ENCODE measurements around the gene NTHL1.
A peak's percentile ranks its signal among the peaks of the same experiment; 100 is the strongest.

NTHL1 gene

DNA sequence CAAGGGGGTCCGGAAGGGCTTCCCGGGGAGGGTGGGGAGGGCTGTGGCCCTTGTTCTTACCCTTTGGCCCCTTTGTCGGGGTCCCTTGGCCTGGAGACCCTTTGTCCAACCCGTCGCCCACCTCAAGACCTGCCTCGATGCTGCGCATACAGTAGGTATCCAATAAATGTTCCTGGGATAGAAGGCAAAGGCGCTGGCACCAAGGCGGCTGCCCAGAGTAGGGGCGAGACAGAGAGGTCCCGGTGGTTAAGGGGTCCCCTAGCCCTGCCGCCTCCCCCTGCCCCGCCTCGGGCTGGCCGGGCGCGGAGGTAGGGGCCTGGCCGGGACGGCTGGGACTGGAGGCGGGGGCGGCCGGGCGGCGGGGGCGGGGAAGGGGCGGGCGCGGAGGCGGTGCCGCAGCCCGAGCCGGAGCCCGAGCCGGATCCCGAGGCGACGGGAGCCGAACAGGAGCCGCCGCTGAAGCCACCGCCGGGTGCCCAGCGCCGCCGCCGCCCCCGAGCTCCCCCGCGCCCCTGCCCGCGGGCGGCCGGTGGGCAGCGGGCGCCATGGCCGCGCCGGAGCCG, 21.1 kb downstream of the NTHL1 start, which contains the start of gene NHERF2:
Gene NHERF2, plus strand, starts transcription at position 442 of the 563 bp plus-strand sequence. Its CDS starts 104 bp downstream, at position 546.
- Histone ChIP-seq H3K36me3 (ENCODE audit: insufficient read depth, low read length) (no peaks in the 10 kb centered on the region), H3K27ac (ENCODE audit: low read depth, low read length) (no peak within 1 kb of the TSS), H3K27me3 (ENCODE audit: insufficient read depth, low read length) (no peaks in the 10 kb centered on the region), H2AFZ (ENCODE audit: low read length, unreplicated experiment) (no peak within 1 kb of the TSS), H3K4me1 (ENCODE audit: control insufficient read depth, insufficient read depth, low read length, unreplicated experiment) (peaks cover 4% of the 10 kb centered on the region), H3K79me2 (ENCODE audit: control insufficient read depth, insufficient read depth, low read length, unreplicated experiment) (no peaks in the 10 kb centered on the region), H3K4me3 (ENCODE audit: low read depth, low read length) (peak within 1 kb of the TSS; percentile 79)

DNA sequence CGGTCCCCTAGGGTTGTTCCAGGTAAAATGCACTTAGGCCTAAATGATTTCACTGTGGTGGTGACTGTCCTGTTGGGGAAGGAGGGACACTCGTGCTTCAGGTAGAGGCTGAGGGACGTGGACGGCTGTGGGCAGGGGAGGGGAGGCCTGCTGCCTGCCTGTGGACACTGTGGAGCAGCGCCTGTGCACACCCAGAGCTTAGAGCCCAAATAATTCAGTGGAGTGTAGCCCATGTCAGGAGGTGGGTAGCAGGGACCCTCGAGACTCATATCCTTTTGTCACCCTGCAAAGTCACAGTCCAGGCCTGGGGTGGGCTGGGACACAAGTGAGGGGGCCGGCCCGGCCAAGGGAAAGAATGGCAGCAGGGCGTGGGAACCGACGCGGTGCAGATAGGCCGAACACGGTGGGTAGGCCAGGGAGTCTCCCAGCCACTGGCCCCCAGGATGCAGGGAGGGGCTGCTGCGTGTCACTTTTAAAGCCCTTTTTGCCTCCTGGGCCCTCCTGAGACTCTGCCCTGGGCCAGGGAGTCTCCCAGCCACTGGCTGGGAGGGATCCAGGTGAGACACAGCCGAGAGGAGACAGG, 21.7 kb downstream of the NTHL1 start:
- H3K4me3 ChIP-seq (ENCODE audit: low read depth, low read length), result no peak overlapping the region
- no peak overlapping the region for H2AFZ ChIP-seq (ENCODE audit: low read length, unreplicated experiment)

DNA sequence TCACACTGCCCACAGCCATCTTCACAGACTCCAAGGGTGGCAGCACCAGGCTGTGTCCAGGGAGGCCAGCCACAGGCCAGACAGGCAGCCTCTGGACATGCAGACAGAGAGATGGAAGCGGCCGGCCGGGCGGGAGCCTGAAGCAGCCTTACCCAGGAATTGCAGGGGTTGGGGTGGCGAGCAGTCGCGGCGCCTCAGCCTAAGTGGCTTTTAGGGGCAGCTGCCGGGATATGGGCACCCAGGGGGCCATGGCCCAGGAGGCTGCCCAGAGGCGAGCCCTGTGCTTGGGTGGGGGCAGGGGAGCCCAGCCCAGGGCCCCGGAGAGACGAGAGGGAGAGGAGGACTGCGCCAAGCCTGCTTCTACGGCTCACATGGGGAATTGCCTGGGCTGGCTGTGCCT, 22.4 kb downstream of the NTHL1 start:
- no peaks in the 10 kb centered on the region for H3K79me2 ChIP-seq (ENCODE audit: control insufficient read depth, insufficient read depth, low read length, unreplicated experiment)
- H2AFZ ChIP-seq (ENCODE audit: low read length, unreplicated experiment), result no peak overlapping the region
- peaks cover 6% of the 10 kb centered on the region for H3K27me3 ChIP-seq (ENCODE audit: insufficient read depth, low read length)
- no peak overlapping the region for H3K4me3 ChIP-seq (ENCODE audit: low read depth, low read length)
- no peak overlapping the region for H3K27ac ChIP-seq (ENCODE audit: low read depth, low read length)
- H3K36me3 ChIP-seq (ENCODE audit: insufficient read depth, low read length), result no peaks in the 10 kb centered on the region
- H3K4me1 ChIP-seq (ENCODE audit: control insufficient read depth, insufficient read depth, low read length, unreplicated experiment), result peaks cover 4% of the 10 kb centered on the region

More for the DNA sequence above, 21.7 kb downstream of the NTHL1 start:
- Histone ChIP-seq H3K4me1 (ENCODE audit: control insufficient read depth, insufficient read depth, low read length, unreplicated experiment) (peaks cover 4% of the 10 kb centered on the region), H3K27ac (ENCODE audit: low read depth, low read length) (no peak overlapping the region), H3K79me2 (ENCODE audit: control insufficient read depth, insufficient read depth, low read length, unreplicated experiment) (no peaks in the 10 kb centered on the region), H3K27me3 (ENCODE audit: insufficient read depth, low read length) (no peaks in the 10 kb centered on the region; the same call in 1 of the 2 replicates), H3K36me3 (ENCODE audit: insufficient read depth, low read length) (no peaks in the 10 kb centered on the region)

DNA sequence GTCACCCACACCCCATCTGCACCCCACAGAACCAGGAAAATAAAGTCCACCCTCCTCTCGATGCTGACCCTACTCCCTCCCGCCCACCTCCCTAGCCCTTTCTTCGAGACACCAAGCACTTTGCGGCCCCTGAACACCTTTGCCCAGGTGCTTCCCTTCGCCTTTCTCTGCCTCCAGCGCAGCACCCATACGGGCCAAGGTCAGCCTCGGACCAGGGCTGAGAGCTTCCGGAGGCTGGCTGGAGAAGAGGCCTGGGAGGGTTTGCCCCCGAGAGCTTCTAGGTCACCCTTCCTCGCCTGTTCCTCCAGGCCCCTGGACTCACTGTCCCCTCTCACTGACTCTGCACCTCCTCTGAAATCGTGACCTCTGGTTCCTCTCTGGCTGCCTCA, 23.6 kb downstream of the NTHL1 start:
- Histone ChIP-seq H3K27me3 (ENCODE audit: insufficient read depth, low read length) (peaks cover 16% of the 10 kb centered on the region), H3K36me3 (ENCODE audit: insufficient read depth, low read length) (no peaks in the 10 kb centered on the region), H3K27ac (ENCODE audit: low read depth, low read length) (no peak overlapping the region), H3K79me2 (ENCODE audit: control insufficient read depth, insufficient read depth, low read length, unreplicated experiment) (no peaks in the 10 kb centered on the region), H3K4me3 (ENCODE audit: low read depth, low read length) (no peak overlapping the region), H3K4me1 (ENCODE audit: control insufficient read depth, insufficient read depth, low read length, unreplicated experiment) (peaks cover 4% of the 10 kb centered on the region), H2AFZ (ENCODE audit: low read length, unreplicated experiment) (no peak overlapping the region)

DNA sequence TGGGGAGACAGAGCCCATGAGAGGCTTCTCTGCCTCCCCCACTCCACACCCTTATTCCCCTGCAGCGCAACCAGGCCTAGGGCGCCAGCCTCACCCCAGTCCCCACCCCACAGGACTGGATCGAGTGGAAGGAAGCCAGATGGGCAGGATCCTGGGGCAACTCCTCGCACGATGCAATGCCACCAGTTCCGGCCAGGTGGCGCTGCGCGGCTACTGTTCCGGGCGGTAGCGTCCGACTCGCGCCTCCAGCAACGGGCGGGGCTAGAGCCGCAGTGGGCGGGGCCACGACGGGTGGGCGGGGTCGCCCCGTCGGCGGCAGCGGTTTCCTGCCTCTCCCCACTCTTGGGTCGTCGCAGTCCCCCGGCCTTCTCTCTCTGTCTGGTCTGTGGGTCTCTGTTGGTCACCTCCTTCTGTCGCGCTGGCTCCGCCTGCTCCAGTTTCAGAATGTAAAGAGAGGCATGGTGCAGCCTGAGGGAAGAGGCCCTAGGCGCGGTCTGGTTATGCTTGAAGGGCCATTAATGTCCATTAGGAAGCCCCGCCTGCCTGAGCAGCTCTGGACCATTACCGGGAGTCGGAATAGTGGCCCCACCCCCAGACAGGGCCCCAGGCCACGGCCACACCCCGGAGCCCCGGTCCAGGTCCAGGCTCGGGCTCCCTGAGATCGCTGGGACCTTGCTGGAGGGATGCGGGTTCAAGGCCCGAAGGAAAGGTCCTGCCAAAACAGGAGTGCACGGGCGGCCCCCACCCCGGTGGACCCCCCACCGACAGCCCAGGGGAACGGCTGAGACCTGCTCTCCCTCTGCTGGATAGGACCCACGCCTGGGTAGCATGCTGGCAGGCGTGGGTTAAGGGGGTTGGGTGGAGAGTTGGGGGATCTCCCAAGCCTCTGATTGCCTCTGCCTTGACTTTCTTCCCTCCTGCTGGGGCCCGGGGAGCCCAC, 24.3 kb downstream of the NTHL1 start:
- Histone ChIP-seq H3K4me1 (ENCODE audit: control insufficient read depth, insufficient read depth, low read length, unreplicated experiment) (peaks cover 4% of the 10 kb centered on the region), H3K4me3 (ENCODE audit: low read depth, low read length) (peak overlapping the region; percentile 73), H2AFZ (ENCODE audit: low read length, unreplicated experiment) (peak overlapping the region; percentile 83), H3K36me3 (ENCODE audit: insufficient read depth, low read length) (no peaks in the 10 kb centered on the region), H3K27ac (ENCODE audit: low read depth, low read length) (no peak overlapping the region), H3K79me2 (ENCODE audit: control insufficient read depth, insufficient read depth, low read length, unreplicated experiment) (no peaks in the 10 kb centered on the region), H3K27me3 (ENCODE audit: insufficient read depth, low read length) (peaks cover 16% of the 10 kb centered on the region)

DNA sequence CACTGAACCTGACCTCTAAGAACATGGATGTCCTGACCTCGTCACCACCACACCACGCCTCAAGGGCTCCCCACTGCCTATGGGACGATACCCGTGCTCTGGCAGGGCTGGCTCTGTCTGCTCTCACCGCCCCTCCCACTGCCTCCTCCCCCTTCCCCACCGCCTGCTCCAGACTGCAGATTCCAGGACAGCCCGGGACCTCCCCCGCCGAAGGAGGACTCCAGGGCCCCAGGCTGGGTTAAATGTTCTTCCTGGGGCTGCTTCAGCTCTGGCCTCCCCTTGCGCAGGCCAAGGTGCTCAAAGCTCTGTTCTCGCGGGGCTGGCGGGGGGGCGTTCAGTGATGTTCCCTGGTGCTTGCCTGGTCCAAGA, 24.9 kb downstream of the NTHL1 start:
- no peaks in the 10 kb centered on the region for H3K79me2 ChIP-seq (ENCODE audit: control insufficient read depth, insufficient read depth, low read length, unreplicated experiment)
- peak overlapping the region; percentile 83 for H2AFZ ChIP-seq (ENCODE audit: low read length, unreplicated experiment)
- H3K4me3 ChIP-seq (ENCODE audit: low read depth, low read length), result peak overlapping the region; percentile 59
- peaks cover 16% of the 10 kb centered on the region for H3K27me3 ChIP-seq (ENCODE audit: insufficient read depth, low read length)
- no peak overlapping the region for H3K27ac ChIP-seq (ENCODE audit: low read depth, low read length)
- H3K4me1 ChIP-seq (ENCODE audit: control insufficient read depth, insufficient read depth, low read length, unreplicated experiment), result peaks cover 4% of the 10 kb centered on the region
- H3K36me3 ChIP-seq (ENCODE audit: insufficient read depth, low read length), result no peaks in the 10 kb centered on the region

DNA sequence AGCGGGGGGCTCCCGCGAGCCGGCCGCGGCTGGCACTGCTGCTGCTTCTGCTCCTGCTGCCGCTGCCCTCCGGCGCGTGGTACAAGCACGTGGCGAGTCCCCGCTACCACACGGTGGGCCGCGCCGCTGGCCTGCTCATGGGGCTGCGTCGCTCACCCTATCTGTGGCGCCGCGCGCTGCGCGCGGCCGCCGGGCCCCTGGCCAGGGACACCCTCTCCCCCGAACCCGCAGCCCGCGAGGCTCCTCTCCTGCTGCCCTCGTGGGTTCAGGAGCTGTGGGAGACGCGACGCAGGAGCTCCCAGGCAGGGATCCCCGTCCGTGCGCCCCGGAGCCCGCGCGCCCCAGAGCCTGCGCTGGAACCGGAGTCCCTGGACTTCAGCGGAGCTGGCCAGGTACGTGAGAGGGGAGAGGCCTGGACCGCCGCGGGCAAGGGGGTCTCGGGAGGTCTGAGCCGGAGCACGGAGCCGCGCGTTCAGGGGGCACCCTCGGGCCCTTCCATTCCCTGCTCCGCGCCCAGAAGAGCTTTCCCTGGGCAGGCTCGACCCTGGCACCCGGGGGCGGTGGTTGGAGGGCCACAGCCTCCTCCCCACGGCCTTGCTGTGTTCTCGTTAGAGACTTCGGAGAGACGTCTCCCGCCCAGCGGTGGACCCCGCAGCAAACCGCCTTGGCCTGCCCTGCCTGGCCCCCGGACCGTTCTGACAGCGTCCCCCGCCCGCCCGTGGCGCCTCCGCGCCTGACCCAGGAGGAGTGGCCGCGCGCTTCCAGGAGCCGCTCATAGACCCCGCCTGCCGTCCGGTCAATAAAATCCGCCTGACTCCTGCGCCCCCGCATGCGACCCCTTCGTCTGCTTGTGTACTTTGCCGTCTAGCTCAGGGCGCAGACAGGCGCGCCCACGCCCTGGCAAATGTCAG, 27.5 kb downstream of the NTHL1 start:
- peaks cover 8% of the 10 kb centered on the region for H3K4me1 ChIP-seq (ENCODE audit: control insufficient read depth, insufficient read depth, low read length, unreplicated experiment)
- no peak overlapping the region for H3K27ac ChIP-seq (ENCODE audit: low read depth, low read length)
- no peaks in the 10 kb centered on the region for H3K79me2 ChIP-seq (ENCODE audit: control insufficient read depth, insufficient read depth, low read length, unreplicated experiment)
- peaks cover 16% of the 10 kb centered on the region for H3K27me3 ChIP-seq (ENCODE audit: insufficient read depth, low read length)
- peak overlapping the region; percentile 51 for H3K4me3 ChIP-seq (ENCODE audit: low read depth, low read length)
- peak overlapping the region; percentile 25 for H2AFZ ChIP-seq (ENCODE audit: low read length, unreplicated experiment)
- no peaks in the 10 kb centered on the region for H3K36me3 ChIP-seq (ENCODE audit: insufficient read depth, low read length)

DNA sequence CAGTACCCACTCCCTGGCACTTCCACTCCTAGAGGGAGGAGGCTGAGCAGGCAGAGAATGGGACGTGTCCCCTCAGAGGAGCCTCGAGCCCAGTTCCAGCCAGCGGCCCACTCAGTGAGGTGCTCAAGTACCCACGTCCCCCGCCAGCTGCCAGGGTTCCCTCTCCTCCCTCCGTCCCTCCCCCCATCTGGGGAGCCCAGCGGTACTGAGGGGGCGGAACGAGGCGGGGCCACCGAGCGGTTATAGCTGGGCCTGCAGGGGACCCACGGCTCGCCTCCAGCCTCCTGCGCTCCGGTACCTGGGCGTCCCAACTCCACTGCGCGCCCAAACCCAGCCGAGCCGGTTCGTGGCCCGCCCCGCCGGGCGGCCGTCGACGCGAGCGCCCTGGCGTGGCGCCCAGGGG, 28.1 kb downstream of the NTHL1 start, which contains the start of gene NPW:
Gene NPW, plus strand, starts transcription at position 268 of the 403 bp plus-strand sequence.
- H3K4me3 ChIP-seq (ENCODE audit: low read depth, low read length), result peak within 1 kb of the TSS; percentile 51
- H3K36me3 ChIP-seq (ENCODE audit: insufficient read depth, low read length), result no peaks in the 10 kb centered on the region
- H3K27ac ChIP-seq (ENCODE audit: low read depth, low read length), result no peak within 1 kb of the TSS
- H3K27me3 ChIP-seq (ENCODE audit: insufficient read depth, low read length), result peaks cover 16% of the 10 kb centered on the region
- peak within 1 kb of the TSS; percentile 25 for H2AFZ ChIP-seq (ENCODE audit: low read length, unreplicated experiment)
- peaks cover 9% of the 10 kb centered on the region for H3K4me1 ChIP-seq (ENCODE audit: control insufficient read depth, insufficient read depth, low read length, unreplicated experiment)
- H3K79me2 ChIP-seq (ENCODE audit: control insufficient read depth, insufficient read depth, low read length, unreplicated experiment), result no peaks in the 10 kb centered on the region

DNA sequence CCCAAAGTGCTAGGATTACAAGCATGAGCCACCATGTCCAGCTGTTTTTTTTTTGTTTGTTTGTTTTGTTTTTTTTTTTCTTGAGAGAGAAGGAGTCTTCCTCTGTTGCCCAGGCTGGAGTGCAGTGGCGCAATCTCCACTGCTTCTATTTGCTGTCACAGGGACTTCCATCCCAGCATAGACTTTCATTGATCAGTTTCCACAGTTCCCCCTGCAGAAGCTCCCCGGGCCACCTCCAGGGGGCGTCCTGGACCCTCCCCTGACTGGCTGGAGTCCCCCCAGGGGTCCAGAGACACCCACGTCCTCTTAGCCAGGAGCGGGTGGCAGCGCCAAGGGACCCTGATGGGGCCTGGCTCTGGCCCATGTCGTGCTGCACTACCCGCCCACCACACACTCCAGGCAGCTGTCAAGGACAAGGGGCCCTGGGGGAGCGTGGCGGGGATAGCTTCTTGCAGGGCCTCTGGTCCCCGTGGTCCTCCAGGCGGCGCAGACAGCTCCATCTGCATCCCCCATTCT, 31.2 kb downstream of the NTHL1 start:
- H3K4me1 ChIP-seq (ENCODE audit: control insufficient read depth, insufficient read depth, low read length, unreplicated experiment), result peaks cover 9% of the 10 kb centered on the region
- H3K27ac ChIP-seq (ENCODE audit: low read depth, low read length), result no peak overlapping the region
- no peak overlapping the region for H3K4me3 ChIP-seq (ENCODE audit: low read depth, low read length)
- peaks cover 16% of the 10 kb centered on the region for H3K27me3 ChIP-seq (ENCODE audit: insufficient read depth, low read length)
- H3K36me3 ChIP-seq (ENCODE audit: insufficient read depth, low read length), result no peaks in the 10 kb centered on the region
- no peak overlapping the region for H2AFZ ChIP-seq (ENCODE audit: low read length, unreplicated experiment)
- no peaks in the 10 kb centered on the region for H3K79me2 ChIP-seq (ENCODE audit: control insufficient read depth, insufficient read depth, low read length, unreplicated experiment)

DNA sequence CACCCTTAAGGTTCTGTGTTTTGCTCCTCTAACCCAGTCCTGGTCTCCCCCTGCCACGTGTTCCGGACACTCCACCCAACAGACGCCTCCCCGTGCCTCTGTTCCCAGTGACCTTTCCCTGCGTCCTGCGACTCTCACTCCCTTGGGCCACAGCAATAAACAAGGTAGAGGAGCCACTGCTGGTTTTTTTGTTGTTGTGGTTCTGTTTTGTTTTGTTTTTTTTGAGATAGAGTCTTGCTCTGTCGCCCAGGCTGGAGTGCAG, 31.8 kb downstream of the NTHL1 start:
- Histone ChIP-seq H3K4me1 (ENCODE audit: control insufficient read depth, insufficient read depth, low read length, unreplicated experiment) (peaks cover 9% of the 10 kb centered on the region), H3K79me2 (ENCODE audit: control insufficient read depth, insufficient read depth, low read length, unreplicated experiment) (peaks cover under 1% of the 10 kb centered on the region), H3K27me3 (ENCODE audit: insufficient read depth, low read length) (peaks cover 15% of the 10 kb centered on the region), H3K4me3 (ENCODE audit: low read depth, low read length) (no peak overlapping the region), H3K27ac (ENCODE audit: low read depth, low read length) (peak overlapping the region; percentile 35; the same call in 1 of the 2 replicates), H3K36me3 (ENCODE audit: insufficient read depth, low read length) (no peaks in the 10 kb centered on the region), H2AFZ (ENCODE audit: low read length, unreplicated experiment) (no peak overlapping the region)
